IMR-90 (cell line): Measurements from ENCODE around the gene HMBS. TPM values are rescaled to one million over a fixed set of nuclear protein-coding genes. Genes with fewer than 3 reads are reported as not detected.

ENCODE experiments used
- ATAC-seq: fragments of 200-7000 bp; cut with Tn5 transposase; 2 replicates; pipeline ENCODE4 v1.9.1; 2020; ENCODE audit warnings: low read depth, mild to moderate bottlenecking, moderate library complexity
- BruUV-seq: library from RNA; stranded (reverse); fragments of 400-500 nt; replicated peaks from 2 replicates; lab custom pipeline; 2021; lab: Mats Ljungman, UMichigan
- CTCF ChIA-PET: fragments of 300-600 bp; formaldehyde crosslinking; extraction: SDS; loops from one replicate; lab custom pipeline; 2021; ENCODE audit warnings: antibody characterized with exemption; lab: Yijun Ruan, JAX
- POLR2A ChIA-PET: fragments of 300-600 bp; sonication (Branson Sonifier 250); formaldehyde crosslinking; loops from one replicate; lab custom pipeline; 2022; ENCODE audit warnings: antibody characterized with exemption; ENCODE audit not compliant: unreplicated experiment; lab: Charles Lee
- DNase-seq: peaks from one replicate; pipeline ENCODE4 v3.0.0; 2013
- H2AFZ ChIP-seq: replicated peaks from 2 replicates; pipeline ENCODE3; 2013; ENCODE audit warnings: low read length, mild to moderate bottlenecking; ENCODE audit not compliant: poor library complexity
- H2AK5ac ChIP-seq: 2 replicates; pipeline ENCODE4 v1.6.1; 2013; ENCODE audit warnings: low read depth, low read length, inconsistent platforms
- H2AK9ac ChIP-seq: replicated peaks from 2 replicates; pipeline ENCODE3; 2013; ENCODE audit warnings: mild to moderate bottlenecking, low read depth, low read length, moderate library complexity; ENCODE audit not compliant: poor library complexity
- H2BK120ac ChIP-seq: 2 replicates; pipeline ENCODE4 v1.6.1; 2013; ENCODE audit warnings: low read depth, low read length, inconsistent platforms
- H2BK15ac ChIP-seq: 3 replicates; pipeline ENCODE4 v1.6.1; 2013; ENCODE audit warnings: low read depth, low read length, inconsistent platforms
- H2BK20ac ChIP-seq: 2 replicates; pipeline ENCODE4 v1.6.1; 2013; ENCODE audit warnings: low read depth, mild to moderate bottlenecking, inconsistent platforms, low read length, moderate library complexity
- H2BK5ac ChIP-seq: 2 replicates; pipeline ENCODE4 v1.6.1; 2013; ENCODE audit warnings: mild to moderate bottlenecking, low read depth, low read length, inconsistent platforms; ENCODE audit not compliant: poor library complexity, severe bottlenecking
- H3K14ac ChIP-seq: replicated peaks from 2 replicates; pipeline ENCODE4 v1.6.1; 2013; ENCODE audit warnings: low read depth, low read length, inconsistent platforms
- H3K18ac ChIP-seq: 2 replicates; pipeline ENCODE4 v1.6.1; 2013; ENCODE audit warnings: low read depth, low read length, control low read depth
- H3K23ac ChIP-seq: 2 replicates; pipeline ENCODE4 v1.6.1; 2013; ENCODE audit warnings: low read depth, low read length, inconsistent platforms
- H3K27ac ChIP-seq: 2 replicates; pipeline ENCODE4 v1.5.1; 2013; ENCODE audit warnings: mild to moderate bottlenecking, control low read depth, low read length; ENCODE audit not compliant: insufficient read depth
- H3K27me3 ChIP-seq: 2 replicates; pipeline ENCODE4 v1.6.1; 2013; ENCODE audit warnings: low read length; ENCODE audit not compliant: control insufficient read depth, insufficient read depth
- H3K36me3 ChIP-seq: 2 replicates; pipeline ENCODE4 v1.6.1; 2013; ENCODE audit warnings: low read length, mixed read lengths; ENCODE audit not compliant: control insufficient read depth, insufficient read depth
- H3K4ac ChIP-seq: 2 replicates; pipeline ENCODE4 v1.6.1; 2013; ENCODE audit warnings: low read depth, low read length, inconsistent platforms
- H3K4me1 ChIP-seq: 2 replicates; pipeline ENCODE4 v1.6.1; 2013; ENCODE audit warnings: low read length, mixed read lengths; ENCODE audit not compliant: control insufficient read depth, insufficient read depth
- H3K4me2 ChIP-seq: 2 replicates; pipeline ENCODE4 v1.6.1; 2013; ENCODE audit warnings: low read depth, mild to moderate bottlenecking, control low read depth, low read length, moderate library complexity
- H3K4me3 ChIP-seq: 2 replicates; pipeline ENCODE4 v1.5.1; 2013; ENCODE audit warnings: low read depth, mild to moderate bottlenecking, control low read depth, low read length, moderate library complexity; ENCODE audit not compliant: insufficient read depth
- H3K56ac ChIP-seq: 2 replicates; pipeline ENCODE4 v1.6.1; 2013; ENCODE audit warnings: low read length, inconsistent platforms; ENCODE audit not compliant: insufficient read depth; ENCODE audit errors: extremely low read depth
- H3K79me1 ChIP-seq, 2 experiments: 2 replicates each; pipeline ENCODE4 v1.6.1; 2013; ENCODE audit warnings: low read length in 2 of 2, inconsistent platforms in 1 of 2, low read depth in 1 of 2
- H3K9ac ChIP-seq: 2 replicates; pipeline ENCODE4 v1.6.1; 2013; ENCODE audit warnings: low read depth, low read length, control low read depth
- H3K9me1 ChIP-seq: 2 replicates; pipeline ENCODE4 v1.6.1; 2013; ENCODE audit warnings: low read length, inconsistent platforms; ENCODE audit not compliant: insufficient read depth
- H3K9me3 ChIP-seq: 2 replicates; pipeline ENCODE4 v1.6.1; 2013; ENCODE audit warnings: low read length; ENCODE audit not compliant: control insufficient read depth, insufficient read depth
- H4K20me1 ChIP-seq: 2 replicates; pipeline ENCODE4 v1.6.1; 2013; ENCODE audit warnings: low read length, inconsistent platforms; ENCODE audit not compliant: insufficient read depth
- H4K5ac ChIP-seq: 2 replicates; pipeline ENCODE4 v1.6.1; 2013; ENCODE audit warnings: mild to moderate bottlenecking, low read depth, low read length, control low read depth
- H4K8ac ChIP-seq, 2 experiments: 2 replicates each; pipeline ENCODE4 v1.6.1; 2013; ENCODE audit warnings: low read depth in 2 of 2, low read length in 2 of 2, control low read depth in 1 of 2, inconsistent platforms in 1 of 2
- H4K91ac ChIP-seq: 2 replicates; pipeline ENCODE4 v1.6.1; 2013; ENCODE audit warnings: low read depth, low read length, inconsistent platforms; ENCODE audit not compliant: insufficient read depth
- BHLHE40 ChIP-seq: fragments of 150-350 bp; IDR thresholded peaks from 2 replicates; pipeline ENCODE4 v1.6.1; 2016; ENCODE audit warnings: mild to moderate bottlenecking, low read depth, low read length
- CEBPB ChIP-seq: IDR thresholded peaks from 2 replicates; pipeline ENCODE4 v1.6.1; 2012; ENCODE audit warnings: low read depth, low read length, improper control_type of control experiment
- CHD1 ChIP-seq: IDR thresholded peaks from 2 replicates; pipeline ENCODE4 v1.6.1; 2012; ENCODE audit warnings: low read depth, low read length, improper control_type of control experiment
- CTCF ChIP-seq: conservative IDR thresholded peaks from 2 replicates; pipeline ENCODE4 v1.5.1; 2012; ENCODE audit warnings: mild to moderate bottlenecking, low read depth, low read length, improper control_type of control experiment
- ELK1 ChIP-seq: fragments of 150-350 bp; IDR thresholded peaks from 2 replicates; pipeline ENCODE4 v1.6.1; 2016; ENCODE audit warnings: low read depth, mild to moderate bottlenecking, low read length, moderate library complexity, borderline replicate concordance
- FOS ChIP-seq: fragments of 150-350 bp; IDR thresholded peaks from 2 replicates; pipeline ENCODE4 v1.6.1; 2016; ENCODE audit warnings: low read depth, low read length
- MAFK ChIP-seq: IDR thresholded peaks from 2 replicates; pipeline ENCODE4 v1.6.1; 2012; ENCODE audit warnings: low read depth, low read length, improper control_type of control experiment
- MAZ ChIP-seq: IDR thresholded peaks from 2 replicates; pipeline ENCODE4 v1.6.1; 2012; ENCODE audit warnings: low read depth, mild to moderate bottlenecking, low read length, improper control_type of control experiment, moderate library complexity, borderline replicate concordance
- NFE2L2 ChIP-seq: fragments of 150-350 bp; IDR thresholded peaks from 2 replicates; pipeline ENCODE4 v1.6.1; 2016; ENCODE audit warnings: low read depth, mild to moderate bottlenecking, low read length
- RAD21 ChIP-seq: IDR thresholded peaks from 2 replicates; pipeline ENCODE4 v1.6.1; 2012; ENCODE audit warnings: low read length, improper control_type of control experiment
- RCOR1 ChIP-seq: IDR thresholded peaks from 2 replicates; pipeline ENCODE4 v1.6.1; 2012; ENCODE audit warnings: mild to moderate bottlenecking, low read length, improper control_type of control experiment; ENCODE audit not compliant: insufficient replicate concordance
- RFX5 ChIP-seq: IDR thresholded peaks from 2 replicates; pipeline ENCODE4 v1.8.0; 2012; ENCODE audit warnings: low read depth, mild to moderate bottlenecking, low read length, moderate library complexity
- SMC3 ChIP-seq: fragments of 150-350 bp; IDR thresholded peaks from 2 replicates; pipeline ENCODE4 v1.6.1; 2016; ENCODE audit warnings: low read depth, mild to moderate bottlenecking, antibody characterized with exemption, low read length, moderate library complexity
- USF2 ChIP-seq: fragments of 150-350 bp; IDR thresholded peaks from 2 replicates; pipeline ENCODE4 v1.6.1; 2017; ENCODE audit warnings: mild to moderate bottlenecking, antibody characterized with exemption, low read length, low read depth
- WGBS, 2 experiments: methylation state at CpG; one replicate each; pipeline versions ENCODE4 v1.1.5 to v1.1.7; 2013; ENCODE audit warnings: missing lambda C conversion rate in 2 of 2; ENCODE audit not compliant: insufficient read length in 1 of 2; ENCODE audit errors: extremely low coverage in 2 of 2; 5-methylcytosine and 5-hydroxymethylcytosine counted together
- dilution Hi-C: fragments of 300-500 bp; cut with HindIII; formaldehyde crosslinking; loops from one replicate; pipeline ENCODE4 v1.14.3; 2018; ENCODE audit warnings: low sequenced_read_pairs; ENCODE audit not compliant: unreplicated experiment
- in situ Hi-C: fragments of 300-500 bp; cut with MboI; formaldehyde crosslinking; loops from 3 replicates; pipeline ENCODE4 v1.14.3; 2019; ENCODE audit warnings: low sequenced_read_pairs, inconsistent platforms, mixed read lengths
- intact Hi-C: fragments of 100-400 bp; cut with micrococcal nuclease; formaldehyde crosslinking; loops from 2 replicates; pipeline ENCODE4 v1.10.0; 2022
- polyA plus RNA-seq, 3 experiments: library from polyadenylated mRNA; depleted of rRNA; stranded (reverse); fragments of >200 nt; gene quantifications; 2 replicates each; pipeline ENCODE4 v1.2.3, GENCODE V29; 2012; ENCODE audit warnings: low replicate concordance in 1 of 3
- total RNA-seq: library from RNA; depleted of rRNA; stranded (reverse); fragments of >200 nt; gene quantifications from 2 replicates; pipeline ENCODE4 v1.2.3, GENCODE V29; 2012

Gene HMBS
- total and polyA plus RNA-seq, 2 of the 4 experiments (the other 2 are of a cell fraction): 17.9 to 59.5 TPM

- Histone ChIP-seq H2BK15ac (no peak overlapping the region), H4K91ac (no peak overlapping the region), H2BK5ac (no peak overlapping the region), H3K4me3 (no peak overlapping the region), H3K9me1 (no peaks in the 10 kb centered on the region), H3K79me1 (peaks cover 0 to 2% of the 10 kb centered on the region in 2 experiments; a peak in 2 of 4 replicates), H3K18ac (no peak overlapping the region), H2AK5ac (no peak overlapping the region), H3K56ac (no peak overlapping the region), H2AFZ (no peak overlapping the region), H3K9ac (no peak overlapping the region), H3K9me3 (no peaks in the 10 kb centered on the region), H3K4me1 (no peaks in the 10 kb centered on the region), H2BK120ac (no peak overlapping the region), H3K4me2 (no peak overlapping the region), H3K27ac (no peak overlapping the region), H3K4ac (no peak overlapping the region), H2BK20ac (no peak overlapping the region), H3K14ac (no peak overlapping the region), H3K23ac (no peak overlapping the region), H4K20me1 (no peaks in the 10 kb centered on the region; the same call in 1 of the 2 replicates), H4K8ac (no peak overlapping the region), H2AK9ac (no peak overlapping the region), H3K27me3 (no peaks in the 10 kb centered on the region), H3K36me3 (peaks cover 62% of the 10 kb centered on the region), H4K5ac (no peak overlapping the region)
- in situ Hi-C loops (no loop called here), dilution Hi-C loops (no loop called here), intact Hi-C loops (no loop called here)
- WGBS, 2 experiments: 93% methylated on average over 3 of the region's 6 CpGs; no CpG with 5 or more reads in 1 of the 2 experiments
- CTCF ChIA-PET: no interaction called here
- POLR2A ChIA-PET: no interaction called here
- ATAC-seq (no peak), DNase-seq (no peak)
- BruUV-seq: no TSS peak
- TF ChIP-seq FOS: no peak
- no peak for TF ChIP-seq SMC3
- TF ChIP-seq CTCF: no peak
- TF ChIP-seq USF2: no peak
- TF ChIP-seq BHLHE40: no peak
- no peak for TF ChIP-seq ELK1
- TF ChIP-seq CEBPB: no peak
- TF ChIP-seq RCOR1: no peak
- TF ChIP-seq RAD21: no peak
- TF ChIP-seq MAFK: no peak
- no peak for TF ChIP-seq NFE2L2
- no peak for TF ChIP-seq CHD1
- TF ChIP-seq MAZ: no peak
- TF ChIP-seq RFX5: no peak
Measured at GRCh38 chr11:119047205-119047604, 37.5 kb upstream of the HMBS start.
